ENCODE data around the gene PLPP1. TPM values are rescaled to one million over a fixed set of nuclear protein-coding genes. Genes with fewer than 3 reads are reported as not detected.

Gene PLPP1
- total and polyA plus RNA-seq, 2 of the 8 experiments (the other 6 are each of a cell fraction or from before 2014, with no cell fraction given) = 43.7 to 91.3 TPM

- TF ChIP-seq RNF2 (IDR thresholded peaks at IDR 0.05; ENCODE audit: borderline replicate concordance, low read depth, low read length, missing control alignments, poor library complexity, severe bottlenecking) (no peak), RFX5 (IDR thresholded peaks at IDR 0.05; ENCODE audit: borderline replicate concordance, low read depth, low read length) (no peak), JUND (IDR thresholded peaks at IDR 0.05; ENCODE audit: low read length) (no peak), CHD2 (IDR thresholded peaks at IDR 0.05; ENCODE audit: low read length) (no peak)
Measured at GRCh38 chr5:55551904-55552303, 17.1 kb upstream of the PLPP1 start (continued).

All from H1 (cell line).